ENCODE data around the gene CHID1. TPM values are rescaled to one million over a fixed set of nuclear protein-coding genes. Genes with fewer than 3 reads are reported as not detected.

Gene CHID1
- total RNA-seq, 2 experiments from 2014 or later: 51.8 to 56.3 TPM

GRCh38 chr11:844693-845644, 65.6 kb downstream of the CHID1 start:
- no peak overlapping the region for H3K27ac Mint-ChIP-seq
- H3K27me3 Mint-ChIP-seq (ENCODE audit: low read depth): peaks cover 5% of the 10 kb centered on the region
- CTCF ChIA-PET: no interaction called here
- intact Hi-C loops (cut with micrococcal nuclease): loop anchor here (5.0 kb wide), 1 partner anchor 82 kb away; the partner anchor contains the start of gene AP2A2
- H3K4me3 Mint-ChIP-seq: no peak overlapping the region
- no peaks in the 10 kb centered on the region for H3K9me3 Mint-ChIP-seq
- H3K36me3 Mint-ChIP-seq (ENCODE audit: low read depth): no peaks in the 10 kb centered on the region
- H3K4me1 Mint-ChIP-seq (ENCODE audit: low read depth): peaks cover 28% of the 10 kb centered on the region
- peak; percentile 64 for DNase-seq

GRCh38 chr11:843818-844692, 66.6 kb downstream of the CHID1 start:
- no peak overlapping the region for H3K27ac Mint-ChIP-seq
- DNase-seq: no peak
- peaks cover 5% of the 10 kb centered on the region for H3K27me3 Mint-ChIP-seq (ENCODE audit: low read depth)
- no peaks in the 10 kb centered on the region for H3K9me3 Mint-ChIP-seq
- H3K4me3 Mint-ChIP-seq: peak overlapping the region; percentile 66
- peaks cover 32% of the 10 kb centered on the region for H3K4me1 Mint-ChIP-seq (ENCODE audit: low read depth)
- CTCF ChIA-PET: no interaction called here
- intact Hi-C loops (cut with micrococcal nuclease): loop anchor here (2.0 to 5.0 kb wide), 3 partner anchors 67 to 83 kb away; partner anchors contain the start of genes AP2A2, CHID1 and GATD1
- peaks cover 2% of the 10 kb centered on the region for H3K36me3 Mint-ChIP-seq (ENCODE audit: low read depth)

GRCh38 chr11:843086-843734, 67.4 kb downstream of the CHID1 start:
- no peaks in the 10 kb centered on the region for H3K9me3 Mint-ChIP-seq
- H3K36me3 Mint-ChIP-seq (ENCODE audit: low read depth): peaks cover 2% of the 10 kb centered on the region
- H3K4me3 Mint-ChIP-seq: peak overlapping the region; percentile 66
- peaks cover 27% of the 10 kb centered on the region for H3K4me1 Mint-ChIP-seq (ENCODE audit: low read depth)
- CTCF ChIA-PET: no interaction called here
- no peaks in the 10 kb centered on the region for H3K27me3 Mint-ChIP-seq (ENCODE audit: low read depth)
- no peak overlapping the region for H3K27ac Mint-ChIP-seq
- no peak for DNase-seq
- intact Hi-C loops (cut with micrococcal nuclease): loop anchor here (2.0 to 5.0 kb wide), 3 partner anchors 66 to 84 kb away; partner anchors contain the start of genes AP2A2, CHID1 and GATD1

- CTCF ChIA-PET: no interaction called here
- Mint-ChIP-seq H3K27ac (peak within 1 kb of the TSS; percentile 75), H3K4me3 (peak within 1 kb of the TSS; percentile 84)
Measured at GRCh38 chr11:842370-843002, 68.1 kb downstream of the CHID1 start, which contains the start of the genes POLR2L and TSPAN4. Gene POLR2L (minus strand): TSS chr11:842529. CDS start chr11:842508, 21 bp downstream. Gene TSPAN4 (plus strand): TSS chr11:842852. CDS start chr11:850305, 7,453 bp downstream.

DNA sequence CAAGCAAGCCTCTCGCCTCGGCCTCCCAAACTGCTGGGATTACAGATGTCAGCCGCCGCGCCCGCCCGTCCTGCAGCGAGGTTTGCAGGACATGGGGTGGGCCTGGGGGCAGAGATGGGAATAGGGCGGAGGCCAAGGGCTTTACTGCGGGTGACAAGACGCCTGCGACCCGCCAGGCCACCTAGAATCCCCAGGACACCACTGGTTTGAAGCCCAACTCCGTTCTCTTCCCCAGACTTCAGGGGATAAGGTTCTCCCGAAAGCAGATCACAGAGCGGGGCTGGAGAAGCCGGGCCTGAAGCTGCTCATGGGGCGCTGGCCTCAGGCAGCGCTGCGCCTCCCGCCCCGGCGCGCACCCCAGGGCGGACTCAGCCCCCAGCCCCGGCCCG, 68.6 kb downstream of the CHID1 start:
- Mint-ChIP-seq H3K36me3 (ENCODE audit: low read depth) (peaks cover 2% of the 10 kb centered on the region), H3K27me3 (ENCODE audit: low read depth) (no peaks in the 10 kb centered on the region), H3K9me3 (no peaks in the 10 kb centered on the region), H3K4me3 (peak overlapping the region; percentile 84), H3K27ac (peak overlapping the region; percentile 75), H3K4me1 (ENCODE audit: low read depth) (peaks cover 27% of the 10 kb centered on the region)
- CTCF ChIA-PET: no interaction called here
- intact Hi-C loops (cut with micrococcal nuclease): loop anchor here (1.0 to 5.0 kb wide), 5 partner anchors 22 to 85 kb away; partner anchors contain the start of genes AP2A2, CHID1, GATD1 and RPLP2
- DNase-seq: no peak

More at GRCh38 chr11:842370-843002, 68.1 kb downstream of the CHID1 start, which contains the start of the genes POLR2L and TSPAN4:
- Mint-ChIP-seq H3K9me3 (no peaks in the 10 kb centered on the region), H3K36me3 (ENCODE audit: low read depth) (peaks cover 2% of the 10 kb centered on the region), H3K4me1 (ENCODE audit: low read depth) (peaks cover 27% of the 10 kb centered on the region), H3K27me3 (ENCODE audit: low read depth) (no peaks in the 10 kb centered on the region)
- intact Hi-C loops (cut with micrococcal nuclease): loop anchor here (1.0 to 5.0 kb wide), 5 partner anchors 22 to 85 kb away; partner anchors contain the start of genes AP2A2, CHID1, GATD1 and RPLP2
- peak; percentile 88 for DNase-seq

DNA sequence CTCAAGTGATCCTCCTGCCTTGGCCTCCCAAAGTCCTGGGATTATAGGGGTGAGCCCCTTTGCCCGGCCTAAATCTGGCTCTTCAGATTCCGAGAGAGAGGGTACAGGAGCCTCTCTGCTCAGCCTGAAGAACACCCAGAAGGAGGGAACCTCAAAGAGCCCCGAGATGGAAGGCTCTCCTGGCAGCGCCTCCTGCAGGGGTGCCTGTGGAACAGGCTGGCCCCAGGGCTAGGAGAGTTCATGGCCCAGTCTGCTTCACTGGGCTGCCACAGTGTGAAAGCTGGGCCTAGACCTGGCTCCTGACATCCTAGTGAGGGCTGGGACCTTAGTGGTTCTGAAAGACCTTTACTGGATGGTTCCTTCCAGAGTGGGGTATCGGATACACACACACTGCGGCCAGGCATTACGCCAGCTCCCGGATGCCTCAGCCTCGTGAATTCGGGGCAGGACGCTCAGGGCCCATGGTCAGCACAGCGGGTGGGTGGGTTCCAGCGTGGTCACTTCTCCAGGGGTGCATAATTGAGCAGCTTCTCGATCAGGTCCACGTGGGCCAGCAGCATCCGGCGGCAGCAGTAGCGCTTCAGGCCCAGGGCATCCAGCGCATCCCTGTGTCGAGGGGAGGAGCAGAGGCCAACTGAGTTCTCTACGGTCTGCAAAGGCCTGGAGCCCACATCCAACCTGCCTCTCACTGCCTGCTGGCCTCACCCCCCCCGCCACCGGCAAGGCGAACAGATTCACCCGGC, 70.6 kb downstream of the CHID1 start:
- H3K4me3 Mint-ChIP-seq: peak overlapping the region; percentile 84
- CTCF ChIA-PET: no interaction called here
- peaks cover 2% of the 10 kb centered on the region for H3K36me3 Mint-ChIP-seq (ENCODE audit: low read depth)

GRCh38 chr11:839280-839623, 71.4 kb downstream of the CHID1 start:
- CTCF ChIA-PET: no interaction called here
- H3K4me3 Mint-ChIP-seq: no peak overlapping the region
- peaks cover 2% of the 10 kb centered on the region for H3K36me3 Mint-ChIP-seq (ENCODE audit: low read depth)
- no peak overlapping the region for H3K27ac Mint-ChIP-seq
- H3K9me3 Mint-ChIP-seq: no peaks in the 10 kb centered on the region
- peaks cover under 1% of the 10 kb centered on the region for H3K27me3 Mint-ChIP-seq (ENCODE audit: low read depth)
- DNase-seq: no peak
- intact Hi-C loops (cut with micrococcal nuclease): no loop called here
- H3K4me1 Mint-ChIP-seq (ENCODE audit: low read depth): peaks cover 29% of the 10 kb centered on the region

More for the DNA sequence above, 70.6 kb downstream of the CHID1 start:
- Mint-ChIP-seq H3K9me3 (no peaks in the 10 kb centered on the region), H3K4me1 (ENCODE audit: low read depth) (peaks cover 27% of the 10 kb centered on the region), H3K27ac (no peak overlapping the region), H3K27me3 (ENCODE audit: low read depth) (no peaks in the 10 kb centered on the region)
- intact Hi-C loops (cut with micrococcal nuclease): loop anchor here (5.0 kb wide), 1 partner anchor 87 kb away; the partner anchor contains the start of gene AP2A2
- DNase-seq: no peak

- Mint-ChIP-seq H3K27ac (no peak overlapping the region), H3K9me3 (no peaks in the 10 kb centered on the region), H3K27me3 (ENCODE audit: low read depth) (peaks cover 6% of the 10 kb centered on the region), H3K4me3 (no peak overlapping the region), H3K36me3 (ENCODE audit: low read depth) (peaks cover 2% of the 10 kb centered on the region), H3K4me1 (ENCODE audit: low read depth) (peaks cover 31% of the 10 kb centered on the region)
- intact Hi-C loops (cut with micrococcal nuclease): no loop called here
- no peak for DNase-seq
- CTCF ChIA-PET: no interaction called here
Measured at GRCh38 chr11:838441-839279, 72.0 kb downstream of the CHID1 start.

GRCh38 chr11:837990-838307, 72.7 kb downstream of the CHID1 start:
- no peak for DNase-seq
- CTCF ChIA-PET: no interaction called here
- Mint-ChIP-seq H3K4me1 (ENCODE audit: low read depth) (peaks cover 27% of the 10 kb centered on the region), H3K9me3 (no peaks in the 10 kb centered on the region), H3K27ac (no peak overlapping the region), H3K36me3 (ENCODE audit: low read depth) (peaks cover 2% of the 10 kb centered on the region), H3K4me3 (no peak overlapping the region), H3K27me3 (ENCODE audit: low read depth) (peaks cover 6% of the 10 kb centered on the region)
- intact Hi-C loops (cut with micrococcal nuclease): no loop called here

DNA sequence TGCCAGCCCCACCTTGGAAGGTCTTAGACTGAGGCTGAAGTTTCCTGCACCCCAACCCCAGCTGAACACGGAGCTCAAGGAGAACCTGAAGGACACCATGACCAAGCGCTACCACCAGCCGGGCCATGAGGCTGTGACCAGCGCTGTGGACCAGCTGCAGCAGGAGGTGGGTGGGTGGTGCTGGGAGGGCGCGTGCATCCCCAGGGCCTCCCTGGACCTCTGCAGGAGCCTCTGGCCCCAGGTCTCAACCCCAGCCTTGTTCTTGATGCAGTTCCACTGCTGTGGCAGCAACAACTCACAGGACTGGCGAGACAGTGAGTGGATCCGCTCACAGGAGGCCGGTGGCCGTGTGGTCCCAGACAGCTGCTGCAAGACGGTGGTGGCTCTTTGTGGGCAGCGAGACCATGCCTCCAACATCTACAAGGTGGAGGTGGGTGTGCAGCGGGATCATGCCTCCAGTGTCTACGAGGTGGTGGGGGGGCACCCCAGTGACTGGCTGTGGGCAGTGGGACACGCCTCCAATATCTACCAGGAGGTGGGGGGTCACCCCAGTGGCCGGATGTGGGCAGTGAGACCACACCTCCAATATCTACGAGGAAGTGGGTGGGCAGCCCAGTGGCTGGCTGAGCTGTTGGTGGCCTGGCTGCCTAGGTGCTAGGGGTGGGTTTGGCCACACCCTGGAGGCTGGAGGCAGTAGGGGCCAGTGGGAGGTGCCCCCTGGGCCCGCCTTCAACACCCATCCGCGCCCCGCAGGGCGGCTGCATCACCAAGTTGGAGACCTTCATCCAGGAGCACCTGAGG, 73.2 kb downstream of the CHID1 start:
- Mint-ChIP-seq H3K27me3 (ENCODE audit: low read depth) (peaks cover 6% of the 10 kb centered on the region), H3K4me3 (no peak overlapping the region), H3K27ac (no peak overlapping the region), H3K36me3 (ENCODE audit: low read depth) (peaks cover 2% of the 10 kb centered on the region), H3K4me1 (ENCODE audit: low read depth) (peaks cover 27% of the 10 kb centered on the region), H3K9me3 (no peaks in the 10 kb centered on the region)
- DNase-seq: no peak
- intact Hi-C loops (cut with micrococcal nuclease): no loop called here
- CTCF ChIA-PET: no interaction called here
